Lung microvascular endothelial cell (primary cell): ENCODE measurements around the gene NFILZ. TPM values are rescaled to one million over a fixed set of nuclear protein-coding genes. Genes with fewer than 3 reads are reported as not detected.
A peak's percentile ranks its signal among the peaks of the same experiment; 100 is the strongest.
"Not testable (repeated sequence)": the region's sequence is repeated elsewhere in the genome, so short reads cannot be mapped to it uniquely, and the experiment has no call there.

Experiments used
- DNase-seq, 2 donors: peaks; one replicate each; pipeline versions ENCODE4 v3.0.0 to v3.0.0-alpha.2; 2010; ENCODE audit warnings: low read depth in 2 of 2
- total RNA-seq: library from RNA; depleted of rRNA; stranded (reverse); fragments of >200 nt; gene quantifications from 2 replicates; pipeline ENCODE4 v1.2.1, GENCODE V29; 2014

The NFILZ gene
- total RNA-seq, 1 donor from 2014 or later, result not detected

DNA sequence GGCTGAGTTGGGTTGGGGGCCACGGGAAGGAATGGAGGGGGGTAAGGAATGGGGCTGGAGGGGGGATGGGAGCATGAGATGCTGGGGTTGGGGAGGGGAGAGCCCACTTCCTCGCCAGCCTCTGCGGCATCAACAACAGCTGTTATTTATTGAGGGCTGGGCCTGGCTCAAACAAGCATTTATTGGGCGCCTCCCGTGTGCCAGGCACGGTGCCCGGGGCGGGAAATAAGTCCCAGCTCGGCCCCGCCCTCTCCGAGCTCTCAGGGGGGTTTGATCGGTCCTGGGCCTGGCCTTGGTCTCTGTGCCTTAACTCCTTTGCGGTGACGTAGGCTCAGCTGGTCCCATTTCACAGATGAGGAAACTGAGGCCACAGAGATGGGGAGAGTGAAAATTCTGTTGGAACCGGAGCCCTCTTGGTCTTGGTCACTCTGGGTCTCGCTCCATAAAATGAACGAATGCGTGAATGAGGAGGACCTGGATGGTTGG, 19.0 kb upstream of the NFILZ start:
- no peak for DNase-seq

DNA sequence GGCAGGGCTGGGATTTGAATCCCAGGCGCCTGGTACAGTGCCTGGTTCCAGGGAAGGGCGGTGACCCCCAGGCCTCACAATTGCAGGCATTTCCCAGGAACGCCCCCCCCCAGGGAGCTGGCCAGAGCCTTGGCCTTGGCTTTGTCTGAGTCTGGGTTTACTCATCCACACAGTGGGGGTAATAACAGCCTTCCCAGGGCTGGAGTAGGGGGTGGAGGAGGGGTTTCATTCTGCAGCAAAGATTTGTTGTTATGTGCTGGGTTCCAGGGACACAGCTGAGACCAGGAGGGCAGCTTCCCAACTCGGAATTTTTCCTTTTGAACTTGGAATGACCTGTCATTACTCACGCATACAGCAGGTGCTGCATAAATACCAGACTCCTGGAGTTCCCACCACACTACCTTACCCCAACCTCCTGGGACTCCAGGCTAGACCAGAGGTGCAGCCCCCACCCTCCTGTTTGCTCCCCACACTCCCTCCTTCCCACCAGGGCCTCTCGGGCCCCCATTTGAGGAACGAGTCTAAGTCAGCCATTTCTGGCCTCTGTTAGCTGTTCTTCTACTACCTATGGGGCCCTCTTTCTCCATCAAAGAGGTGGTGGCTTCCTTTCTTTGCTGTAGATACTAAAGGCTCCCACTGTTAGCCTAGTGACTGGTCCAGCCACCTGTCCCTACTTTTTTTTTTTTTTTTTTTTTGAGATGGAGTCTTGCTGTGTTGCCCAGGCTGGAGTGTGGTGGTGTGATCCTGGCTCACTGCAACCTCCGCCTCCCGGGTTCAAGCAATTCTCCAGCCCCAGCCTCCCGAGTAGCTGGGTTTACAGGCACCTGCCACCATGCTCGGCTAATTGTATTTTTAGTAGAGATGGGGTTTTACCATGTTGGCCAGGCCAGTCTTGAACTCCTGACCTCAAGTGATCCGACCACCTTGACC, 18.3 kb upstream of the NFILZ start:
- DNase-seq, result peak; percentile 23 to 79

DNA sequence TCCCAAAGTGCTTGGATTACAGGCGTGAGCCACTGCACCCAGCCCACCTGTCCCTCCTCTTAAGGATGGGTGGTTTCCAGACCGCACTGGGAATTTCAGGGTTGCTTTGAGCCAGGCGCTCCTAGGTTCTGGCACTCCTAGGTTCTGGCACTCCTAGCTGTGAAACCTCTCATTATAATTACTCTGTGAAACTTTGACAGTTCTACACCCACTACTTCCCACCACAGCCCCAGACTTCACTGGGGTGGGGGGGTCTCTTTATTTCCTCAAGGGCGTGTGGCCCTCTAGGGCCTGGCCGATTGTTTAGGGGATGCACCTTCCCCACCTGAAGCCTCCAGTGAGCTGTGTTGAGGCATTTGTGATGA, 17.6 kb upstream of the NFILZ start:
- no peak for DNase-seq

DNA sequence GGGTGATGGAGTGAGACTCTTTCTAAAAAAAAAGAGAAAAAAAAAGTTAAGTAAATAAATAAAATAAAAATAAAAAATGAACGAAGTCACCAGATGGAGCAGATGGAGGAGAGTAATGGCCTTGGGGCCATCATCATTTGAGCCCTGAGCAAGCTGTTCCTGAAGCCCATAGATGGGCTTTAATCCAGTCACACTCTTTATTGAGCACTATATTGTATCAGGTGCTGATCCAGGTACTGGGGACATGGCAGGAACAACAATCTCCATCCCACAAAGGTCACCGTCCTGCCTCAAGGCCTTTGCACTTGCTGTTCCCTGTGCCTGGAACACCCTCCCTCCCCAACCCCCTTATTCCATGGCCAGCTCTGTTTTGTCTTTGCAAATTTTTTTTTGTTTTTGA, 16.0 kb upstream of the NFILZ start:
- no peak for DNase-seq

DNA sequence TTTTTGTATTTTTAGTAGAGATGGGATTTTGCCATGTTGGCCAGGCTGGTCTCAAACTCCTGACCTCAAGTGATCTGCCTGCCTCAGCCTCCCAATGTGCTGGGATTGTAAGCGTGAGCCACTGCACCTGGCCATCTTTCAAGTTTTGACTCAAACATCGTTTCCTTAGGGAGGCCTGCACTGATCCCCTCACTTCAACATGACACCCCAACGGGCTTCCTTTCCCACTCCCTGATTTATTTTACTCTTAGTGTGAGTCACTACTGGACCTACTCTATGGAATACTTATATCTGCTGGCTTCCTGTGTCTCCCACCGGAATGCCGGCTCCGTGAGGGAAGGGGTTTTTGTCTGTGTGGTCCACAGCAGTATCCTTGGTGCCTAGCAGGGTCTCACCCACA, 15.4 kb upstream of the NFILZ start:
- peak in 1 of 2 donors; percentile 62 for DNase-seq

DNA sequence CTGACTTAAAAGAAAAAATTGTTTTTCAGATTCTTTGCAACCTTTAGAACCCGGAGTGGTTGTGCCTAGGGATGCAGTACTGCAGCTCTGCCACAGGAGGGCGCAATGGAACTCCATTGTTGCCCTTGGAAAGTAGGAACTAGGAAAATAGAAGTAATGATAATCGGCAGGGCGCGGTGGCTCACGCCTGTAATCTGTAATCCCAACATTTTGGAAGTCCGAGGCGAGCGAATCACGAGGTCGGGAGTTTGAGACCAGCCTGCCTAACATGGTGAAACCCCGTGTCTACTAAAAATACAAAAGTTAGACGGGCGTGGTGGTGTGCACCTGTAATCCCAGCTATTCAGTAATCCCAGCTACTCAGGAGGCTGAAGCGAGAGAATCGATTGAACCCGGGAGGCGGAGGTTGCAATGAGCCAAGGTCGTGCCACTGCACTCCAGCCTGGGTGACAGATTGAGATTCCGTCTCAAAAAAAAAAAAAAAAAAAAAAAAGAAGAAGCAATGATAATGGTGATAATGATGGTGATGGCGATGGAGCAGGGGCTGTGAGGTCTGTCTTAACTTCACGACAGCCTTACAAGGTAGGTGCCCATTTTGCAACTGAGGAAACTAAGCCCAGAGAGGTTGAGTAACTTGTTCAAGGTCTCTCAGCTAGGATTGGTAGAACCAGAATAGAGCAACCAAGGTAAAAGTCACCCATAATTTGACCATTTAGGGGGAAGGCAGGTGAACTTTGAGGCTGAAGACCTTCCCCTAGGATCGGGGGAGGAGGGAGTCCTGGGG, 14.4 kb upstream of the NFILZ start:
- peak; percentile 71 to 75 for DNase-seq

DNA sequence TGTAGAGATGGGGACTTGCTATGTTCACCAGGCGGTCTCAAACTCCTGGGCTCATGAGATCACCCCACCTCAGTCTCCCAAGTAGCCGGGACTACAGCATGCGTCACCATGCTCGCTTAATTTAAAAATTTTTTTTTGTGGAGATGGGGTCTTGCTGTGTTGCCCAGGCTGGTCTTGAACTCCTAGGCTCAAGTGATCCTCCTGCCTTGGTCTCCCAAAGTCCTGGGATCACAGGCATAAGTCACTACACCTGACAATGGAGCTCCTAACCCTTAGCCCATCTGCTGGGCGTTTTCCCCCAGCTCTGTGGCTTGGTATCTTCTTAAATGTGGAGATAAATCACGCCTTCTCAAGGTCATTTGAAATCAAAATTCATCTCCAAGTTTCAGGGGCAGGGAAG, 13.6 kb upstream of the NFILZ start:
- DNase-seq, result no peak

DNA sequence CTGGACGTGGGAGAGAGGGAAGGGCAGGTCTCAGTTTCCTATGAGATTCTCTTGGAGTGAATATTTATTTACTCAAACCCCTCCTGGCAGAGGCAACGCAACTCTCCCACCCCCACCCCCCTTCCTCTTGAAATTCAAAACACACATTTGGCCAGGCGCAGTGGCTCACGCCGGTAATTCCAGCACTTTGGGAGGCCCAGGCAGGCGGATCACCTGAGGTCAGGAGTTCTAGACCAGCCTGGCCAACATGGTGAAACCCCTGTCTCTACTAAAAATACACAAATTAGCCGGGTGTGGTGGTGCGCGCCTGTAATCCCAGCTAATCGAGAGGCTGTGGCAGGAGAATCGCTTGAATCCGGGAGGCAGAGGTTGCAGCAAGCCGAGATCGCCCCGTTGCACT, 13.1 kb upstream of the NFILZ start:
- DNase-seq, result not testable (repeated sequence)

DNA sequence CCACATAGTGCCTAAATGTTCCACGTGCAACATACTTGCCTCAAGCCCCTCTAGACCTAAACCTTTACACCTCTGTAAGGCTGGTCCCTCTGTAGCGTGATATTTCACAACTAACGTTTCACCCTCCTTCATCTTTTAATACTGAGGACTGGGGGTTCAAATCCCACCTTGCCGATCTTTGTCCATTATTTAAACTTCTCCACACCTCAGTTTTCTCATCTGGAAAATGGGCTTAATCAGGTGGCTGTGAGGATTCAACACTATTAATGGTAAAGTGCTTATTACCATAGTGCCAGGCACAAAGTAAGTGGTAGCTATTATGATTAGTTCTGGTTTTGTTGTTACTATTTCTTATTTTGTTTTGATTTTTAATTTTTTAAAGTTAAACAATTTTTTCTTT, 12.4 kb upstream of the NFILZ start:
- DNase-seq, result no peak

DNA sequence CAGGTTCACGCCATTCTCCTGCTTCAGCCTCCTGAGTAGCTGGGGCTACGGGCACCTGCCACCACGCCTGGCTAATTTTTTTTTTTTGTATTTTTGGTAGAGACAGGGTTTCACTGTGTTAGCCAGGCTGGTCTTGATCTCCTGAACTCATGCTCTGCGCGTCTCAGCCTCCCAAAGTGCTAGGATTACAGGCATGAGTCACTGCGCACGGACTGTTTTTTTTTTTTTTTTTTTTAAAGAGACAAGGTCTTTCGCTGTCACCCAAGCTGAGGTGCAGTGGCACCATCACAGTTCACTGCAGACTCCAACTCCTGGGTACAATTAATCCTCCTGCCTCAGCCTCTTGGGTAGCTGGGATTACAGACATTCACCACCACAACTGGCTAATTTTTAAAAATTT, 11.7 kb upstream of the NFILZ start:
- DNase-seq, result no peak

DNA sequence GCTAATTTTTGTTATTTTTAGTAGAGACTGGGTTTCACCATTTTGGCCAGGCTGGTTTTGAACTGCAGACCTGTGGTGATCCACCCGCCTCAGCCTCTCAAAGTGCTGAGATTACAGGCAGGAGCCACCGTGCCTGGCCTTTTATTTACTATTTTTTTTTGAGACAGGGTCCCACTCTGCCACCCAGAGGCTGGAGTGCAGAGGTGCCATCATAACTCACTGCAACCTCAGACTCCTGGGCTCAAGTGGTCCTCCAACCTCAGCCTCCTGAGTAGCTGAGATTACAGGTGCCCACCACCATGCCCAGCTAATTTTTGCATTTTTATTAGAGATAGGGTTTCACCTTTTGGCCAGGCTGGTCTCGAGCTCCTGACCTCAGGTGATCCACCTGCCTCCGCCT, 7.5 kb upstream of the NFILZ start:
- DNase-seq, result peak in 1 of 2 donors; percentile 20

DNA sequence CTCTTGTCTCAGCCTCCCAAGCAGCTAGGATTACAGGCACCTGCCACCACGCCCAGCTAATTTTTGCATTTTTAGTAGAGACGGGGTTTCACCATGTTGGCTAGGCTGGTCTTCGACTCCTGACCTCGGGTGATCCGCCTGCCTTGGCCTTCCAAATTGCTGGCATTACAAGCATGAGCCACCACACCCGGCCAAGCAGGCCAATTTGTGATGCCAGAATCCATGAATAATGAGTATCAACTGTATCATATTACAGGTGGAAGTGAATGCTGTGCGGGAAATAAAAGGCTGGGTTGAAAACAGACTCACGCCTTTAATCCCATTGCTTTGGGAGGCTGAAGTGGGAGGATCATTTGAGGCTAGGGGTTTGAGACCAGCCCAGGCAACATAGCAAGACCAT, 3.6 kb upstream of the NFILZ start:
- no peak for DNase-seq

DNA sequence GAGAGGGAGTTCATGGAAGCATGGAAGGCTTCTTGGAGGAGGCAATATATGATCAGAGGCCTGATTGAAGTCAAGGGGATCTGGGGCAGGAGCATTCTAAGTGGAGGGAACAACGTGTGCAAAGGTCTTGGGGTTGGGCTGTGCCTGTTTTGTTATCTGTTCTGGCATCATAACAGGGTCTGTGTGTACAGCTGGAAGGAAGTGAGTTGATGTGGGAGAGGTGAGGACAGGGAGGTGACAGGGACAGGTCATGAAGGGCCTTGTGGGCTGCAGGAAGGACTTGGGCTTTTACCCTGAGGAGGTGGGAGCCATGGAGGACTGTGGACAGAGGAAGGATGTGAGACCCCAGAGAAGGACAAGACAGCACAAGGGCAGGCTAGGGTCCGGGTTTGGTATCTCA, 1.2 kb upstream of the NFILZ start:
- no peak for DNase-seq

DNA sequence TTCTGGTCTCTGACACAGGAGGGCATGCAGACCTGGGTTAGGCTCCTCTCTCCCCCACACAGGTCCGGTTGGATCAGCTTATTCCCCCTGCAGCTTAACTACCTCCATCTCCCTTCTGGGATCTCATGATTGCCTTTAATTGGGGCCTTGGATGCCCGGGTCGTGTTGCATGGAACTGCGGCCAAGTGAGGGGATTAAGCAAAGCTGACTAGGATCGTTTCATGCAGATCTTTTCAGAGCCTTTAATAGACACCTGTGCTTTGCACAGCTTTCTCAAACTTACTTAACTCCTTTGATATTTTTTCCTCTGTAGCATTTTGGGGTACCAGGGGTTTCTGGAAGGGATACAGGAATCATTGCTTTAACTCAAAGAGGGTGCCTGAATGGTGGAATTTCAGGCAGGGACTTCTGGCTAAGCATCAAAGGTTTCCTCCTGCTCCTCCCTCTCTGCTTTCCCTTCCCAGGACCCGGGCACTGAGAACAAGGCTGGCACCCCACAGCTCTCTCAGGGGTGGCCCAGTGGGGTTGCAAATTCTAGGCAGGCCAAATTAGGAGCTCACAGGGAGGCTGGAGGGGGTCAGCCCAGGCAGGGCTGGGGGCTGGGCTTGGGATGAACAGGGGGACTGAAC, 477 bp downstream of the NFILZ start:
- DNase-seq, result no peak

DNA sequence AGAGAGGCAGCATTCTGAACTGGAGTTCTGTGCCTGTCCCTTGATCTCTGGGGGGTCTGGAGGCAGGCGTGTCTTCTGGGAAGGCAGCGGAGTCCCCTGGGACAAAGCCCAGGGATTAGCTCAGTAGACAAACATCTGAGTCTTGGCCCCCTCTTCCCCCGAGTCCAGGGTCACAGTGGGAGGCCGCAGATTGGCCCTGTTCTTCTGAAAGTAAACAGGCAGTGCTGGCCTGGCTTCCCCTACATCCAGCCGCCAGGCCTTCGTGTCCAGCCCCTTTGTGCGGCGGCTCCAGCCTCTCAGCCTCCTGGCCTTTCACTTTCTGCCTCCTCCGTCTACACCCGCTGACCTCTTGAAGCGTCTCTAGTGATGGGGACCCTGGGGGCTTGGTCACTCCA, 989 bp downstream of the NFILZ start:
- DNase-seq, result no peak

DNA sequence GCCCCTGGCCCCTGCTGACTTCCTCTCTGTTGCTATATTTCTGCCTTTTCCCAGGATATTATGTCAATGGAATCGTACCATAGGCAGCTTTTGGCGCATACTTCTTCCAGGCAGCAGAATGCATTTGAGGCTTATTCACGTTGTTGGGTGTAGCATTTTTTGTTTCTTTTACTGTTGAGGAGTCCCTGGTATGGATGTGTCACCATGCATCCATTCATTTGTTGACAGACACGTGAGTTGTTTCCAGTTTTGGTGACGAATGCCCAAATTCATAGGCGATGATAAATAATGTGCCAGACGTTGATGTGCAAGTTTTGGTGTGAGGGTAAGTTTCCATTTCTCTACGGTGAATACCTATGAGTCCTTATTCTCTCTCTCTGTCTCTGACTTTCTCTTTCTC, 5.0 kb downstream of the NFILZ start:
- no peak for DNase-seq

DNA sequence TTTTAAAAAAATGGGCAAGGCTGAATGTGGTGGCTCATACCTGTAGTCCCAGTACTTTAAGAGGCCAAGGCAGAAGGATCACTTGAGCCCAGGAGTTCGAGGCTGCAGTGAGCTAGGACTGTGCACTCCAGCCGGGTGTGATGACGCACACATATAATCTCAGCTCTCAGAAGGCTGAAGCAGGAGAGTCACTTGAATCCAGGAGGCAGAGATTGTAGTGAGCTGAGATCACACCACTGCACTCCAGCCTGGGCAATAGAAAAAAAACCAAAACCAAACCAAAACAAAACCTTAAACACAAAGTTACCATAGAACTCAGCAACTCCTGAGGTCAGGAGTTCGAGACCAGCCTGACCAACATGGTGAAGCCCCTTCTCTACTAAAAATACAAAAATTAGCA, 6.6 kb downstream of the NFILZ start:
- not testable (repeated sequence) for DNase-seq

DNA sequence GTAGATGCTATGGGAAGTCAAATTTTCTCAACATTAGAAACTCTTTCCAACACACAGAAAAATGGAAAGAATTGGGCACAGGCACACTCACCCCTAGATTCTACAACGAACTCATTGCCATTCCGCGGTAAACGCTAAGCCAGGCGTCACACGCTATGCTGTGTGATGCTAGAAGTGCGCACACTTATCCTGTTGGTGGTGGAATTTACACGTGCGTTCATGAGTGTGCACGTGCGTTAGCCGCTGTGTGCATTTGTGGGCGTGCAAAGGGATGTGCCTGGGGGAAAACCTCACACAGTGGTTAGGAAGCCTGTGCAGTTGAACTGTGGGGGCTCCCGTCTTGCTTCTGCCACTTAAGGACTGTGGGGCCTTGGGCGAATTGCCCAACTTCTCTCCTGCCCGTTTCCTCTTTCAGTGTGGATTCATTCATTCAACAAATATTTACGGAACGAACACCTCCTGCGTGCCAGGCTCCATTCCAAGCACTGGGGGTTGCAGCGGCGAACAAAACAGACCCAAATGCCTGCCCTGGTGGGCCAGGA, 7.7 kb downstream of the NFILZ start:
- DNase-seq, result no peak

DNA sequence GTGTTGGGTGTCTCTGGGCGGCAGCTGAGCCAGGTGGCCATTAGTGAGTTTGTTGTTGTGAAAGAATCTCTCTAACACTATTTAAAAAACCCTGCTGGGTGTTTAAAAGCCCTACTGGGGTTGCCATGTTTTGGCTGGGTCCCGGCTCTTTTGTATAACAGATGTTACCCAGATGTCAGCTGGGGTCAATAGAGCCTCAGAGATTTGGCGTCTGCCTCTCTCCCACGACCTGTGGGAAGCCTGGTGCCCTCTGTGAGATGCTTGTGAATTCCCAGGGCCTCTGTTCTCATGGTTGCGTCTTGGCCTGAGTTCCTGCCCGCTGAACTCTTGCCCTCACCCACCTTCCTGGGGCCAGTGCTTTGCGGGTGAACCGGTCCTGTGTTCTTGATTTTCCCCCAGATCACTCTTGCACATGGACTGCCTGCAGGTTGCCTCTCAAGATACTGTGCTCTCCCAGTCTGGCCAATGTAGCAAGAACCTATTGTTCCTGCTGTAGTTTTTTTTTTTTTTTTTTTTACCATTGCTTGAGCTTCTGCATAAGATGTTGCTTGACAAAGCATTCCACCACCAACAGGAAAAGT, 9.5 kb downstream of the NFILZ start:
- DNase-seq, result peak in 1 of 2 donors; percentile 19

DNA sequence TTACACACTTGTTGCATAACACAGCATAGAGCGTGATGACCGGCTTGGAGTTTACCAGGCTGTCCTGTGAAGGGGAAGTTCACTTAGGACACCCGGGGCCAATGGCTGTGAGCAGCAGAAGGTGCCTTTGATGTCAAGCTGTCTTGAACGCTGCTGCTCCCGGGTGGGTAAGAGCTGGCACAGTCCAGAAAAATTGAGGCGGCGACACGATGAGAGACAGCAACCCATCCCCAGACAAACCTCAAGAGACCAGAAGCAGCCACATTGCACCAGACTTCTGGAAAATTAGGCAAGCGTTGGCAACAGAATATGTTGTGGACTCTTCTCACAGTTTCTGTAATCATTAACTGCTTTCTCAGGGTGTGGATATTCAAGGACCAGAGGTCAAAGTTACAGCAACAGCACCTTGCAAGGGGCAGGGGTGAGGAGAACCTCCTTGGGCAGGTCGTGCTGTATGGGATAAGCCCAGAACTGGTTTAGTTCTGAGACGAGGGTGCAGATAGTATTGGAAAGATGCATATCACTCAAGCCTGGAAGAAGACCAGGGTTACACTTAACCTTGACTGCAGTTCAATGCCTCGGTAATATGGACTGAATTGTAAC, 10.1 kb downstream of the NFILZ start:
- DNase-seq, result no peak
